Measurements from ENCODE around the gene SLC16A10.
A peak's percentile ranks its signal among the peaks of the same experiment; 100 is the strongest.

The SLC16A10 gene

GRCh38 chr6:111070105-111071005 lies 16.9 kb upstream of the SLC16A10 start:
- no peak for TF ChIP-seq CTCF (conservative IDR thresholded peaks at IDR 0.05; ENCODE audit: control insufficient read depth, insufficient read depth, low read depth, low read length)
- DNase-seq (ENCODE audit: low read depth) = no peak
- H3K4me3 ChIP-seq (ENCODE audit: control insufficient read depth, low read depth, low read length) = no peak overlapping the region

GRCh38 chr6:111072801-111073360 lies 14.4 kb upstream of the SLC16A10 start:
- TF ChIP-seq CTCF (conservative IDR thresholded peaks at IDR 0.05; ENCODE audit: control insufficient read depth, insufficient read depth, low read depth, low read length) = no peak
- DNase-seq (ENCODE audit: low read depth) = no peak
- no peak overlapping the region for H3K4me3 ChIP-seq (ENCODE audit: control insufficient read depth, low read depth, low read length)

GRCh38 chr6:111074311-111074710 lies 13.0 kb upstream of the SLC16A10 start:
- TF ChIP-seq CTCF (conservative IDR thresholded peaks at IDR 0.05; ENCODE audit: control insufficient read depth, insufficient read depth, low read depth, low read length) = no peak
- no peak for DNase-seq (ENCODE audit: low read depth)

GRCh38 chr6:111076024-111076695 lies 11.1 kb upstream of the SLC16A10 start:
- peak; percentile 24 for DNase-seq (ENCODE audit: low read depth)
- no peak overlapping the region for H3K4me3 ChIP-seq (ENCODE audit: control insufficient read depth, low read depth, low read length)

More at GRCh38 chr6:111074311-111074710, 13.0 kb upstream of the SLC16A10 start:
- no peak overlapping the region for H3K4me3 ChIP-seq (ENCODE audit: control insufficient read depth, low read depth, low read length)

GRCh38 chr6:111080698-111081097 lies 6.6 kb upstream of the SLC16A10 start:
- H3K4me3 ChIP-seq (ENCODE audit: control insufficient read depth, low read depth, low read length) = no peak overlapping the region
- TF ChIP-seq CTCF (conservative IDR thresholded peaks at IDR 0.05; ENCODE audit: control insufficient read depth, insufficient read depth, low read depth, low read length) = no peak
- no peak for DNase-seq (ENCODE audit: low read depth)

More at GRCh38 chr6:111076024-111076695, 11.1 kb upstream of the SLC16A10 start:
- no peak for TF ChIP-seq CTCF (conservative IDR thresholded peaks at IDR 0.05; ENCODE audit: control insufficient read depth, insufficient read depth, low read depth, low read length)

GRCh38 chr6:111086685-111087084 lies 618 bp upstream of the SLC16A10 start:
- no peak for DNase-seq (ENCODE audit: low read depth)
- TF ChIP-seq CTCF (conservative IDR thresholded peaks at IDR 0.05; ENCODE audit: control insufficient read depth, insufficient read depth, low read depth, low read length) = no peak
- H3K4me3 ChIP-seq (ENCODE audit: control insufficient read depth, low read depth, low read length) = peak overlapping the region; percentile 35
